IMR-90 (cell line): ENCODE data around the gene GNA15. TPM values are rescaled to one million over a fixed set of nuclear protein-coding genes. Genes with fewer than 3 reads are reported as not detected.

ENCODE experiments used
- ATAC-seq: fragments of 200-7000 bp; cut with Tn5 transposase; 2 replicates; pipeline ENCODE4 v1.9.1; 2020; ENCODE audit warnings: low read depth, mild to moderate bottlenecking, moderate library complexity
- BruUV-seq: library from RNA; stranded (reverse); fragments of 400-500 nt; replicated peaks from 2 replicates; lab custom pipeline; 2021; lab: Mats Ljungman, UMichigan
- CTCF ChIA-PET: fragments of 300-600 bp; formaldehyde crosslinking; extraction: SDS; loops from one replicate; lab custom pipeline; 2021; ENCODE audit warnings: antibody characterized with exemption; lab: Yijun Ruan, JAX
- POLR2A ChIA-PET: fragments of 300-600 bp; sonication (Branson Sonifier 250); formaldehyde crosslinking; loops from one replicate; lab custom pipeline; 2022; ENCODE audit warnings: antibody characterized with exemption; ENCODE audit not compliant: unreplicated experiment; lab: Charles Lee
- DNase-seq: peaks from one replicate; pipeline ENCODE4 v3.0.0; 2013
- H2AFZ ChIP-seq: replicated peaks from 2 replicates; pipeline ENCODE3; 2013; ENCODE audit warnings: low read length, mild to moderate bottlenecking; ENCODE audit not compliant: poor library complexity
- H2AK5ac ChIP-seq: 2 replicates; pipeline ENCODE4 v1.6.1; 2013; ENCODE audit warnings: low read depth, low read length, inconsistent platforms
- H2AK9ac ChIP-seq: replicated peaks from 2 replicates; pipeline ENCODE3; 2013; ENCODE audit warnings: mild to moderate bottlenecking, low read depth, low read length, moderate library complexity; ENCODE audit not compliant: poor library complexity
- H2BK120ac ChIP-seq: 2 replicates; pipeline ENCODE4 v1.6.1; 2013; ENCODE audit warnings: low read depth, low read length, inconsistent platforms
- H2BK15ac ChIP-seq: 3 replicates; pipeline ENCODE4 v1.6.1; 2013; ENCODE audit warnings: low read depth, low read length, inconsistent platforms
- H2BK20ac ChIP-seq: 2 replicates; pipeline ENCODE4 v1.6.1; 2013; ENCODE audit warnings: low read depth, mild to moderate bottlenecking, inconsistent platforms, low read length, moderate library complexity
- H2BK5ac ChIP-seq: 2 replicates; pipeline ENCODE4 v1.6.1; 2013; ENCODE audit warnings: mild to moderate bottlenecking, low read depth, low read length, inconsistent platforms; ENCODE audit not compliant: poor library complexity, severe bottlenecking
- H3K14ac ChIP-seq: replicated peaks from 2 replicates; pipeline ENCODE4 v1.6.1; 2013; ENCODE audit warnings: low read depth, low read length, inconsistent platforms
- H3K18ac ChIP-seq: 2 replicates; pipeline ENCODE4 v1.6.1; 2013; ENCODE audit warnings: low read depth, low read length, control low read depth
- H3K23ac ChIP-seq: 2 replicates; pipeline ENCODE4 v1.6.1; 2013; ENCODE audit warnings: low read depth, low read length, inconsistent platforms
- H3K27ac ChIP-seq: 2 replicates; pipeline ENCODE4 v1.5.1; 2013; ENCODE audit warnings: mild to moderate bottlenecking, control low read depth, low read length; ENCODE audit not compliant: insufficient read depth
- H3K27me3 ChIP-seq: 2 replicates; pipeline ENCODE4 v1.6.1; 2013; ENCODE audit warnings: low read length; ENCODE audit not compliant: control insufficient read depth, insufficient read depth
- H3K36me3 ChIP-seq: 2 replicates; pipeline ENCODE4 v1.6.1; 2013; ENCODE audit warnings: low read length, mixed read lengths; ENCODE audit not compliant: control insufficient read depth, insufficient read depth
- H3K4ac ChIP-seq: 2 replicates; pipeline ENCODE4 v1.6.1; 2013; ENCODE audit warnings: low read depth, low read length, inconsistent platforms
- H3K4me1 ChIP-seq: 2 replicates; pipeline ENCODE4 v1.6.1; 2013; ENCODE audit warnings: low read length, mixed read lengths; ENCODE audit not compliant: control insufficient read depth, insufficient read depth
- H3K4me2 ChIP-seq: 2 replicates; pipeline ENCODE4 v1.6.1; 2013; ENCODE audit warnings: low read depth, mild to moderate bottlenecking, control low read depth, low read length, moderate library complexity
- H3K4me3 ChIP-seq: 2 replicates; pipeline ENCODE4 v1.5.1; 2013; ENCODE audit warnings: low read depth, mild to moderate bottlenecking, control low read depth, low read length, moderate library complexity; ENCODE audit not compliant: insufficient read depth
- H3K56ac ChIP-seq: 2 replicates; pipeline ENCODE4 v1.6.1; 2013; ENCODE audit warnings: low read length, inconsistent platforms; ENCODE audit not compliant: insufficient read depth; ENCODE audit errors: extremely low read depth
- H3K79me1 ChIP-seq, 2 experiments: 2 replicates each; pipeline ENCODE4 v1.6.1; 2013; ENCODE audit warnings: low read length in 2 of 2, inconsistent platforms in 1 of 2, low read depth in 1 of 2
- H3K9ac ChIP-seq: 2 replicates; pipeline ENCODE4 v1.6.1; 2013; ENCODE audit warnings: low read depth, low read length, control low read depth
- H3K9me1 ChIP-seq: 2 replicates; pipeline ENCODE4 v1.6.1; 2013; ENCODE audit warnings: low read length, inconsistent platforms; ENCODE audit not compliant: insufficient read depth
- H3K9me3 ChIP-seq: 2 replicates; pipeline ENCODE4 v1.6.1; 2013; ENCODE audit warnings: low read length; ENCODE audit not compliant: control insufficient read depth, insufficient read depth
- H4K20me1 ChIP-seq: 2 replicates; pipeline ENCODE4 v1.6.1; 2013; ENCODE audit warnings: low read length, inconsistent platforms; ENCODE audit not compliant: insufficient read depth
- H4K5ac ChIP-seq: 2 replicates; pipeline ENCODE4 v1.6.1; 2013; ENCODE audit warnings: mild to moderate bottlenecking, low read depth, low read length, control low read depth
- H4K8ac ChIP-seq, 2 experiments: 2 replicates each; pipeline ENCODE4 v1.6.1; 2013; ENCODE audit warnings: low read depth in 2 of 2, low read length in 2 of 2, control low read depth in 1 of 2, inconsistent platforms in 1 of 2
- H4K91ac ChIP-seq: 2 replicates; pipeline ENCODE4 v1.6.1; 2013; ENCODE audit warnings: low read depth, low read length, inconsistent platforms; ENCODE audit not compliant: insufficient read depth
- CTCF ChIP-seq: conservative IDR thresholded peaks from 2 replicates; pipeline ENCODE4 v1.5.1; 2012; ENCODE audit warnings: mild to moderate bottlenecking, low read depth, low read length, improper control_type of control experiment
- FOS ChIP-seq: fragments of 150-350 bp; IDR thresholded peaks from 2 replicates; pipeline ENCODE4 v1.6.1; 2016; ENCODE audit warnings: low read depth, low read length
- MAFK ChIP-seq: IDR thresholded peaks from 2 replicates; pipeline ENCODE4 v1.6.1; 2012; ENCODE audit warnings: low read depth, low read length, improper control_type of control experiment
- NFE2L2 ChIP-seq: fragments of 150-350 bp; IDR thresholded peaks from 2 replicates; pipeline ENCODE4 v1.6.1; 2016; ENCODE audit warnings: low read depth, mild to moderate bottlenecking, low read length
- WGBS, 2 experiments: methylation state at CpG; one replicate each; pipeline versions ENCODE4 v1.1.5 to v1.1.7; 2013; ENCODE audit warnings: missing lambda C conversion rate in 2 of 2; ENCODE audit not compliant: insufficient read length in 1 of 2; ENCODE audit errors: extremely low coverage in 2 of 2; 5-methylcytosine and 5-hydroxymethylcytosine counted together
- dilution Hi-C: fragments of 300-500 bp; cut with HindIII; formaldehyde crosslinking; loops from one replicate; pipeline ENCODE4 v1.14.3; 2018; ENCODE audit warnings: low sequenced_read_pairs; ENCODE audit not compliant: unreplicated experiment
- in situ Hi-C: fragments of 300-500 bp; cut with MboI; formaldehyde crosslinking; loops from 3 replicates; pipeline ENCODE4 v1.14.3; 2019; ENCODE audit warnings: low sequenced_read_pairs, inconsistent platforms, mixed read lengths
- intact Hi-C: fragments of 100-400 bp; cut with micrococcal nuclease; formaldehyde crosslinking; loops from 2 replicates; pipeline ENCODE4 v1.10.0; 2022
- polyA plus RNA-seq, 3 experiments: library from polyadenylated mRNA; depleted of rRNA; stranded (reverse); fragments of >200 nt; gene quantifications; 2 replicates each; pipeline ENCODE4 v1.2.3, GENCODE V29; 2012; ENCODE audit warnings: low replicate concordance in 1 of 3
- total RNA-seq: library from RNA; depleted of rRNA; stranded (reverse); fragments of >200 nt; gene quantifications from 2 replicates; pipeline ENCODE4 v1.2.3, GENCODE V29; 2012

GNA15 gene
- total and polyA plus RNA-seq, 2 of the 4 experiments (the other 2 are of a cell fraction): 0.18 TPM; not detected in 1

DNA sequence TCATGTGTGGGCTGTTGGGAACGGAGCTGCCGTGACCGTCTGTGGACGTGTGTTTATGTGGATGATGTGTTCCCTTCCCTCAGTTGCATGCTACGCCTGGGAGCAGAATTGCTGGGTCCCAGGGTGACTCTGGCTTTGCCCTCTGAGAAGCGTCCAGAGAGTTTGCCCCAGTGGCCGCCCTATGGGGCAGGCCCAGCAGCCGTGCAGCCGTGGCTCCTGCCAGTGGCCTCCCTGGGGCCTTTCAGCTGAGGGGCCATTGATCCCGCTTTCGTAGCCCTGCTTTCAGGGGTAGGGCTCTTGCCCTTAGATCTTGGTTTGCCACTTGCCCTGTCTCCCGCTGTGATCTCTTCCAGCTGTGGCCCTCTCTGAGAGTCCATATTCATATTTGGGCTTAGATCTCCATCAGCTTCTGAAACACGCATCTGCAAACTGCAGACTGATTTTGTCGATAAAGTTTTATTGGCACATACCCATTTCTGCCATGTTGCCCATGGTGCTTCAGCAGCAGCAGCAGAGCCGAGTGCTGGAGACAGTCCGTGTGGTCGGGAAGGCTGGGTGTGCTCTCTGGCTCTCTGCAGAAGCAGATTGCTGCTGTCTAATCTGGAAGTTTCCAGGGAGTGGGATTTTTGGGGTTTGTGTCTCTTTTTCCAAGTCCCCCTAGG lies 24.1 kb upstream of the GNA15 start:
- no peak for ATAC-seq
- no peak overlapping the region for H2AK5ac ChIP-seq
- no peak overlapping the region for H3K56ac ChIP-seq
- no peak overlapping the region for H3K18ac ChIP-seq
- no peak overlapping the region for H2BK15ac ChIP-seq
- no peak overlapping the region for H2AFZ ChIP-seq
- ChIA-PET CTCF (no interaction called here), POLR2A (no interaction called here)
- no peak overlapping the region for H3K27ac ChIP-seq
- TF ChIP-seq MAFK (no peak), CTCF (no peak), FOS (no peak), NFE2L2 (no peak)
- no TSS peak for BruUV-seq
- H2BK20ac ChIP-seq: no peak overlapping the region
- no peak overlapping the region for H4K91ac ChIP-seq
- no peak overlapping the region for H3K23ac ChIP-seq
- dilution Hi-C loops (no loop called here), in situ Hi-C loops (no loop called here), intact Hi-C loops (no loop called here)
- H2AK9ac ChIP-seq: peak overlapping the region; percentile 19
- no peak overlapping the region for H2BK5ac ChIP-seq
- WGBS, 2 experiments: 97% methylated on average over 9 of the region's 17 CpGs; no CpG with 5 or more reads in 1 of the 2 experiments
- no peak for DNase-seq
- H2BK120ac ChIP-seq: no peak overlapping the region
- no peaks in the 10 kb centered on the region for H3K9me3 ChIP-seq
- H3K14ac ChIP-seq: no peak overlapping the region
- no peak overlapping the region for H4K8ac ChIP-seq
- peaks cover 63% of the 10 kb centered on the region for H4K20me1 ChIP-seq
- H3K9ac ChIP-seq: no peak overlapping the region
- peaks cover 7 to 88% of the 10 kb centered on the region in 2 experiments for H3K79me1 ChIP-seq
- peaks cover 9% of the 10 kb centered on the region for H3K4me1 ChIP-seq
- H3K4me3 ChIP-seq: no peak overlapping the region
- no peak overlapping the region for H3K4me2 ChIP-seq
- no peaks in the 10 kb centered on the region for H3K27me3 ChIP-seq
- H3K36me3 ChIP-seq: peaks cover 15% of the 10 kb centered on the region
- no peak overlapping the region for H3K4ac ChIP-seq
- H4K5ac ChIP-seq: no peak overlapping the region
- H3K9me1 ChIP-seq: peaks cover 9% of the 10 kb centered on the region
